Trophoblast cell (in vitro differentiated cells and primary cell): ENCODE data around the gene SYPL2. TPM values are rescaled to one million over a fixed set of nuclear protein-coding genes. Genes with fewer than 3 reads are reported as not detected.

Source experiments
- DNase-seq, 2 donors: peaks; one replicate each; pipeline ENCODE4 v3.0.0-alpha.2; 2016
- H2AFZ ChIP-seq: 2 replicates; pipeline ENCODE4 v1.6.1; 2013; ENCODE audit warnings: low read length, moderate library complexity, mild to moderate bottlenecking; ENCODE audit not compliant: insufficient read depth, poor library complexity
- H2AK5ac ChIP-seq: 2 replicates; pipeline ENCODE4 v1.6.1; 2013; ENCODE audit warnings: mild to moderate bottlenecking, low read length
- H2BK120ac ChIP-seq: 2 replicates; pipeline ENCODE4 v1.6.1; 2013; ENCODE audit warnings: low read length, mild to moderate bottlenecking, moderate library complexity; ENCODE audit not compliant: insufficient read depth, poor library complexity
- H2BK12ac ChIP-seq: 2 replicates; pipeline ENCODE4 v1.6.1; 2013; ENCODE audit warnings: mild to moderate bottlenecking, low read length, moderate library complexity
- H2BK5ac ChIP-seq: 2 replicates; pipeline ENCODE4 v1.6.1; 2013; ENCODE audit warnings: low read length, low read depth, moderate library complexity, mild to moderate bottlenecking; ENCODE audit not compliant: poor library complexity
- H3K14ac ChIP-seq: 2 replicates; pipeline ENCODE4 v1.6.1; 2013; ENCODE audit warnings: mild to moderate bottlenecking, low read length
- H3K18ac ChIP-seq: 2 replicates; pipeline ENCODE4 v1.6.1; 2013; ENCODE audit warnings: mild to moderate bottlenecking, low read length
- H3K23ac ChIP-seq: 2 replicates; pipeline ENCODE4 v1.6.1; 2013; ENCODE audit warnings: low read length
- H3K27ac ChIP-seq: 2 replicates; pipeline ENCODE4 v1.5.1; 2013; ENCODE audit warnings: low read depth, mild to moderate bottlenecking, inconsistent platforms, low read length, moderate library complexity
- H3K27me3 ChIP-seq: 2 replicates; pipeline ENCODE4 v1.6.1; 2013; ENCODE audit warnings: inconsistent platforms, mild to moderate bottlenecking, low read length, moderate library complexity; ENCODE audit not compliant: insufficient read depth
- H3K36me3 ChIP-seq, 2 experiments: 1 replicate in 1 of 2; 2 replicates in 1 of 2; pipeline ENCODE4 v1.6.1; 2013; ENCODE audit warnings: low read length in 2 of 2, mild to moderate bottlenecking in 2 of 2, moderate library complexity in 1 of 2; ENCODE audit not compliant: insufficient read depth in 2 of 2, control insufficient read depth in 1 of 2
- H3K4ac ChIP-seq: 2 replicates; pipeline ENCODE4 v1.6.1; 2013; ENCODE audit warnings: low read depth, mild to moderate bottlenecking, low read length, moderate library complexity
- H3K4me1 ChIP-seq, 2 experiments: 1 replicate in 1 of 2; 2 replicates in 1 of 2; pipeline ENCODE4 v1.6.1; 2013; ENCODE audit warnings: low read length in 2 of 2, mild to moderate bottlenecking in 2 of 2, moderate library complexity in 1 of 2; ENCODE audit not compliant: insufficient read depth in 2 of 2, control insufficient read depth in 1 of 2
- H3K4me2 ChIP-seq: 2 replicates; pipeline ENCODE4 v1.6.1; 2013; ENCODE audit warnings: inconsistent platforms, mild to moderate bottlenecking, low read length, moderate library complexity
- H3K4me3 ChIP-seq: 2 replicates; pipeline ENCODE4 v1.5.1; 2013; ENCODE audit warnings: mild to moderate bottlenecking, low read depth, low read length, inconsistent platforms
- H3K79me1 ChIP-seq: one replicate; pipeline ENCODE4 v1.6.1; 2013; ENCODE audit warnings: low read length
- H3K79me2 ChIP-seq: 2 replicates; pipeline ENCODE4 v1.6.1; 2013; ENCODE audit warnings: low read length, mild to moderate bottlenecking; ENCODE audit not compliant: control insufficient read depth, insufficient read depth, poor library complexity
- H3K9ac ChIP-seq: 2 replicates; pipeline ENCODE4 v1.6.1; 2013; ENCODE audit warnings: mild to moderate bottlenecking, low read length
- H3K9me3 ChIP-seq: 2 replicates; pipeline ENCODE4 v1.6.1; 2013; ENCODE audit warnings: low read depth, mild to moderate bottlenecking, control low read depth, inconsistent platforms, low read length; ENCODE audit not compliant: insufficient read depth
- H4K12ac ChIP-seq: 2 replicates; pipeline ENCODE4 v1.6.1; 2013; ENCODE audit warnings: low read depth, mild to moderate bottlenecking, low read length, moderate library complexity
- H4K8ac ChIP-seq: 2 replicates; pipeline ENCODE4 v1.6.1; 2013; ENCODE audit warnings: low read depth, mild to moderate bottlenecking, low read length, moderate library complexity
- H4K91ac ChIP-seq: one replicate; pipeline ENCODE4 v1.6.1; 2013; ENCODE audit warnings: low read depth, mild to moderate bottlenecking, low read length, moderate library complexity
- WGBS: extraction: QIAGEN DNeasy Blood & Tissue Kit; methylation state at CpG from one replicate; pipeline ENCODE4 v1.1.7; 2013; ENCODE audit warnings: missing lambda C conversion rate; ENCODE audit not compliant: insufficient read length, insufficient coverage; ENCODE audit errors: extremely low coverage; 5-methylcytosine and 5-hydroxymethylcytosine counted together
- polyA plus RNA-seq: library from polyadenylated mRNA; stranded (reverse); fragments of 200-250 nt; gene quantifications from 2 replicates; pipeline ENCODE4 v1.2.3, GENCODE V29; 2013

Gene SYPL2
- polyA plus RNA-seq = 0.03 TPM in 2 replicates

DNA sequence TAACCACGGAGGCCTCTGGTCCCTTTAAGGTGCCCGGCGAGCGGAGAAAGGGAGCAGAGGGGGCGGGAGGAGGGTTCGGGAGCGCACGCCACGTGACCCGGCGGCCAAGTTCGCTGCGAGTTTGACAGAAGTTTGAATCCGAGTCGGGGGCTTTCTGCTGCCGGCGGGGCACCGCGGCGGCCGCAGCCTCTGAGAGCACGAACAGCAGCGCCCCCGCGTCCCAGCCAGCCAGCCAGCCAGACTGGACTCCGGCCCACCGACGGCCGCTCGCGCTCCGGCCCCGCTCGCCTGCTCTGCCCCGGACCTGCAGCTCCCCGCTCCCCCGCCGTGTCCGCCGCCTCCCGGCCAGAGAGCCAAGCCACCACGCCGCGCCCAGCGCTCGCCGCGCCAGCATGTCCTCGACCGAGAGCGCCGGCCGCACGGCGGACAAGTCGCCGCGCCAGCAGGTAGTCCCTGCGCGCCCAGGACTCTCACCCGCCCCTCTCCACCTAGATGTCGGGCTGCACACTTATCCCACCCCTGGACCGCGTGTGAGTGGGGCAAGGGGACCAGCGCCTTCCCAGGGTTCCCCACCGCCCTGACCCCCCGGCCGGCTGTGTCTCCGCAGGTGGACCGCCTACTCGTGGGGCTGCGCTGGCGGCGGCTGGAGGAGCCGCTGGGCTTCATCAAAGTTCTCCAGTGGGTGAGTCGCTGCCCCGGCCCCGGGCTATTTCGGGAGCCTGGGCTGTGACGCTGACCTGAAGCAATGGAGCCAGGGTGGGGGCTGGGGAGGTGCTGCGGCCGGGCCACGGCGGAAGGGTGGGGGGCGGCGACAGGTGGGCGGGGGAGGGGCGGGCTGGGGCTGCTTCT is at the start of gene SYPL2:
TSS of gene SYPL2 (plus strand) at position 95 of the 849 bp plus-strand sequence. CDS start at position 393, 298 bp downstream.
- H3K36me3 ChIP-seq = no peaks in the 10 kb centered on the region
- no peaks in the 10 kb centered on the region for H3K79me1 ChIP-seq
- H3K4me1 ChIP-seq = peaks cover 8 to 10% of the 10 kb centered on the region in 2 experiments
- no peak within 1 kb of the TSS for H3K14ac ChIP-seq
- H2BK12ac ChIP-seq = no peak within 1 kb of the TSS
- no peak within 1 kb of the TSS for H3K23ac ChIP-seq
- H2AFZ ChIP-seq = peak within 1 kb of the TSS; percentile 30
- no peak within 1 kb of the TSS for H3K4ac ChIP-seq
- no peak within 1 kb of the TSS for H3K27ac ChIP-seq
- H2BK120ac ChIP-seq = peak within 1 kb of the TSS; percentile 27
- no peaks in the 10 kb centered on the region for H3K9me3 ChIP-seq
- no peak within 1 kb of the TSS for H2BK5ac ChIP-seq
- peak in 1 of 2 donors; percentile 54 for DNase-seq
- H3K27me3 ChIP-seq = peaks cover 34% of the 10 kb centered on the region
- H3K79me2 ChIP-seq = no peaks in the 10 kb centered on the region
- no peak within 1 kb of the TSS for H4K8ac ChIP-seq
- H3K4me3 ChIP-seq = peak within 1 kb of the TSS; percentile 59
- no peak within 1 kb of the TSS for H3K9ac ChIP-seq
- no peak within 1 kb of the TSS for H3K18ac ChIP-seq
- no peak within 1 kb of the TSS for H4K91ac ChIP-seq
- peak within 1 kb of the TSS; percentile 87 for H3K4me2 ChIP-seq
- no CpG with 5 or more reads among the region's 88 CpGs for WGBS
- H2AK5ac ChIP-seq = no peak within 1 kb of the TSS
- no peak within 1 kb of the TSS for H4K12ac ChIP-seq

DNA sequence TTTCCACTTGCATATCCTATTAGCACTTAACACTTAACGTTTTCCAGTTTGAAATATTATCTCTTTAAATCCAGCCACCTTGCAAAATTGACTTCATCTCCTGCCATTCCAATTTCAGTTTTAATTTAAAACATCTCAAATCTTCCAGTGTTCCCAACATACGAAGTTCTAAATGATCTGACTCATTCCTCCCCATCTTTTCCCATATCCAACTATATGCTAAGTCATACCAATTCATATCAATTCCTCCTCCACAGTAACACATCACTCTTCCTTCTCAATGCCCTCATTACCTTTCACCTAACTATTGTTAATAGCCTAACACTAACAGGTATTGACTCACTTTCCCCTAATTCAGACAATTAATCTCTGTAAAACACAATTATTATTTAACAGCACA is 42.8 kb upstream of the SYPL2 start:
- no peak overlapping the region for H4K91ac ChIP-seq
- H3K23ac ChIP-seq = no peak overlapping the region
- peaks cover 6% of the 10 kb centered on the region for H3K79me2 ChIP-seq
- peaks cover 13 to 14% of the 10 kb centered on the region in 2 experiments for H3K36me3 ChIP-seq
- no peak overlapping the region for H4K8ac ChIP-seq
- no peak overlapping the region for H2BK5ac ChIP-seq
- H3K27ac ChIP-seq = no peak overlapping the region
- H3K4me1 ChIP-seq = peaks cover 0 to 2% of the 10 kb centered on the region in 2 experiments
- H3K79me1 ChIP-seq = peaks cover 3% of the 10 kb centered on the region
- no peak overlapping the region for H3K4me2 ChIP-seq
- no peak overlapping the region for H4K12ac ChIP-seq
- no peak overlapping the region for H3K14ac ChIP-seq
- DNase-seq = no peak
- no peak overlapping the region for H3K4me3 ChIP-seq
- H3K18ac ChIP-seq = no peak overlapping the region
- H3K9me3 ChIP-seq = no peaks in the 10 kb centered on the region
- H2AK5ac ChIP-seq = no peak overlapping the region
- no peak overlapping the region for H2AFZ ChIP-seq
- 100% methylated on average over 1 of the region's 2 CpGs for WGBS
- H2BK120ac ChIP-seq = no peak overlapping the region
- H3K9ac ChIP-seq = no peak overlapping the region
- no peaks in the 10 kb centered on the region for H3K27me3 ChIP-seq
- no peak overlapping the region for H2BK12ac ChIP-seq
- no peak overlapping the region for H3K4ac ChIP-seq

DNA sequence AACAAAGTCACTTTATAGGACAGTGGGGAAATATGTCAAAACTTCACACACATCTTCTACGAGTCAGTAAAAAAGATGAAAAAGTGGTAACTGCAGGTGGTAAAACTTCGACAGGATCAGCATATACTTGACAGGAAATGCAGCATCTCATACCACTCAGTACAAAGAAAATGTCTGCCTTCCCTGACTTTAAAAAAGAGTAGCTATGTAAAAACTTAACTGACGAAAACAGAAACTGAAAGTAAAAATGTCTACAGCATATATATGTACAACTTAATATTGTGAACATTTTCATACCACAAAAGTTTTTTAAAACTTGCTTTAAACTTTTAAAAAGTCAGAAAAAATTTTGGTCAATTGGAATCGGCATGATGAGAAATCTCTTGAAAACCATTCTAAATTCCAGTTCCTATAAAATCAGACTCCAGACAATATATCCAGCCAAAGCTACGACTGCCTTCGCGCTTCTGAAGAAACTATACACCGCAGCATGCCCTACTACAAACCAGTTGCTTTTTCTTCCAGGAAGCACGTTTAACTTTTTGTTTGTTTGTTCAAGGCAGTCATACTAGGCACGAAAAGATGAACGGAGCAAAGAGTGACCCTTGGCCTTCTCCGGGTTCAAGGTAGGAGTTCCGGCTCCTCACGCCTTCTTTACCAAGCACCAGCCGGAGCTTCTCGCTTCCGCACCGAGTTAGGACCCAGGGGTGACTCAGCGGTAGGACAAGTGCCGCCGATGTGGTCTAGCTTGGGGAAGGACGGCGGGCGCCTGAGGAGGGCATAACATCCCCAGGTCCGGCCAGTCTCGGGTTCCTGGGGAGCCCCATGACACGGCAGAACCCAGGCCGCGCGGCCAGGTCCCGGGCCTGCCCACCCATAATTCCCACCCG is 40.7 kb upstream of the SYPL2 start:
- Histone ChIP-seq H3K79me2 (peaks cover 6% of the 10 kb centered on the region), H3K18ac (peak overlapping the region; percentile 26), H2BK5ac (no peak overlapping the region), H3K9ac (peak overlapping the region; percentile 62), H2BK120ac (no peak overlapping the region), H2AK5ac (no peak overlapping the region), H3K4me1 (peaks cover 0 to 2% of the 10 kb centered on the region in 2 experiments), H3K27me3 (no peaks in the 10 kb centered on the region), H3K23ac (no peak overlapping the region), H3K79me1 (peaks cover 3% of the 10 kb centered on the region), H2AFZ (peak overlapping the region; percentile 40), H3K27ac (peak overlapping the region; percentile 75), H4K12ac (peak overlapping the region; percentile 68), H3K4me2 (peak overlapping the region; percentile 66), H3K36me3 (peaks cover 6 to 7% of the 10 kb centered on the region in 2 experiments), H3K9me3 (no peaks in the 10 kb centered on the region), H2BK12ac (no peak overlapping the region), H3K4me3 (peak overlapping the region; percentile 97), H3K4ac (peak overlapping the region; percentile 60), H3K14ac (peak overlapping the region; percentile 23), H4K8ac (peak overlapping the region; percentile 82), H4K91ac (peak overlapping the region; percentile 56)
- peak; percentile 67 to 75 for DNase-seq
- WGBS = no CpG with 5 or more reads among the region's 32 CpGs
